ENCODE measurements around the gene ERMARD. TPM values are rescaled to one million over a fixed set of nuclear protein-coding genes. Genes with fewer than 3 reads are reported as not detected.

Gene ERMARD
- total RNA-seq, 2 experiments from 2014 or later, result 28.7 to 33.0 TPM

GRCh38 chr6:169816054-169816453, 64.6 kb downstream of the ERMARD start:
- no peaks in the 10 kb centered on the region for H3K4me1 Mint-ChIP-seq (ENCODE audit: low read depth)
- CTCF ChIA-PET, result interaction anchor here (1.0 kb wide), 2 partner anchors 16 to 94 kb away, joined by 3 read pairs; no protein-coding TSS in a partner anchor

GRCh38 chr6:169816975-169817374, 65.6 kb downstream of the ERMARD start:
- peaks cover 3% of the 10 kb centered on the region for H3K9me3 Mint-ChIP-seq (ENCODE audit: insufficient read depth)
- ChIA-PET POLR2A (no interaction called here), CTCF (interaction anchor here (1.0 kb wide), 1 partner anchor 95 kb away, joined by 3 read pairs; no protein-coding TSS in a partner anchor)
- H3K27ac Mint-ChIP-seq, result no peak overlapping the region
- H3K4me1 Mint-ChIP-seq (ENCODE audit: low read depth), result no peaks in the 10 kb centered on the region
- no peak overlapping the region for H3K4me3 Mint-ChIP-seq
- ATAC-seq (no peak), DNase-seq (no peak)
- H3K36me3 Mint-ChIP-seq (ENCODE audit: low read depth), result no peaks in the 10 kb centered on the region
- H3K27me3 Mint-ChIP-seq (ENCODE audit: low read depth), result peaks cover 68% of the 10 kb centered on the region

More at GRCh38 chr6:169816054-169816453, 64.6 kb downstream of the ERMARD start:
- H3K27ac Mint-ChIP-seq, result no peak overlapping the region
- peaks cover 65% of the 10 kb centered on the region for H3K27me3 Mint-ChIP-seq (ENCODE audit: low read depth)
- ATAC-seq (no peak), DNase-seq (no peak)
- POLR2A ChIA-PET, result no interaction called here
- peaks cover 3% of the 10 kb centered on the region for H3K9me3 Mint-ChIP-seq (ENCODE audit: insufficient read depth)
- H3K36me3 Mint-ChIP-seq (ENCODE audit: low read depth), result no peaks in the 10 kb centered on the region
- H3K4me3 Mint-ChIP-seq, result no peak overlapping the region

- ATAC-seq, result no peak
- Mint-ChIP-seq H3K4me1 (ENCODE audit: low read depth) (no peaks in the 10 kb centered on the region), H3K9me3 (ENCODE audit: insufficient read depth) (peaks cover 3% of the 10 kb centered on the region), H3K36me3 (ENCODE audit: low read depth) (no peaks in the 10 kb centered on the region), H3K27me3 (ENCODE audit: low read depth) (peaks cover 77% of the 10 kb centered on the region), H3K27ac (no peak overlapping the region), H3K4me3 (no peak overlapping the region)
- ChIA-PET CTCF (no interaction called here), POLR2A (no interaction called here)
- DNase-seq, result no peak
Measured at GRCh38 chr6:169820358-169820757, 68.9 kb downstream of the ERMARD start.

GRCh38 chr6:169824021-169824420, 72.6 kb downstream of the ERMARD start:
- DNase-seq (peak; percentile 13), ATAC-seq (no peak)
- no peaks in the 10 kb centered on the region for H3K4me1 Mint-ChIP-seq (ENCODE audit: low read depth)
- no peak overlapping the region for H3K27ac Mint-ChIP-seq
- POLR2A ChIA-PET, result no interaction called here
- H3K9me3 Mint-ChIP-seq (ENCODE audit: insufficient read depth), result no peaks in the 10 kb centered on the region
- peaks cover 55% of the 10 kb centered on the region for H3K27me3 Mint-ChIP-seq (ENCODE audit: low read depth)
- H3K4me3 Mint-ChIP-seq, result no peak overlapping the region
- H3K36me3 Mint-ChIP-seq (ENCODE audit: low read depth), result no peaks in the 10 kb centered on the region
- CTCF ChIA-PET, result interaction anchor here (2.4 kb wide), 1 partner anchor 34 kb away, joined by 6 read pairs; no protein-coding TSS in a partner anchor

GRCh38 chr6:169824848-169825557, 73.6 kb downstream of the ERMARD start:
- CTCF ChIA-PET, result no interaction called here
- no peaks in the 10 kb centered on the region for H3K4me1 Mint-ChIP-seq (ENCODE audit: low read depth)
- H3K27ac Mint-ChIP-seq, result no peak overlapping the region
- ATAC-seq (no peak), DNase-seq (peak; percentile 8)
- POLR2A ChIA-PET, result no interaction called here
- no peak overlapping the region for H3K4me3 Mint-ChIP-seq
- peaks cover 55% of the 10 kb centered on the region for H3K27me3 Mint-ChIP-seq (ENCODE audit: low read depth)
- H3K9me3 Mint-ChIP-seq (ENCODE audit: insufficient read depth), result no peaks in the 10 kb centered on the region
- H3K36me3 Mint-ChIP-seq (ENCODE audit: low read depth), result no peaks in the 10 kb centered on the region

- H3K4me3 Mint-ChIP-seq, result no peak overlapping the region
- H3K9me3 Mint-ChIP-seq (ENCODE audit: insufficient read depth), result no peaks in the 10 kb centered on the region
- peak; percentile 13 for DNase-seq
- H3K27ac Mint-ChIP-seq, result no peak overlapping the region
- ATAC-seq, result no peak
- ChIA-PET CTCF (no interaction called here), POLR2A (no interaction called here)
- no peaks in the 10 kb centered on the region for H3K4me1 Mint-ChIP-seq (ENCODE audit: low read depth)
- peaks cover 53% of the 10 kb centered on the region for H3K27me3 Mint-ChIP-seq (ENCODE audit: low read depth)
- H3K36me3 Mint-ChIP-seq (ENCODE audit: low read depth), result no peaks in the 10 kb centered on the region
Measured at GRCh38 chr6:169825558-169826225, 74.3 kb downstream of the ERMARD start.

GRCh38 chr6:169826697-169827096, 75.3 kb downstream of the ERMARD start:
- Mint-ChIP-seq H3K27ac (no peak overlapping the region), H3K4me3 (no peak overlapping the region), H3K27me3 (ENCODE audit: low read depth) (peaks cover 47% of the 10 kb centered on the region), H3K36me3 (ENCODE audit: low read depth) (no peaks in the 10 kb centered on the region), H3K4me1 (ENCODE audit: low read depth) (no peaks in the 10 kb centered on the region), H3K9me3 (ENCODE audit: insufficient read depth) (no peaks in the 10 kb centered on the region)
- ATAC-seq (no peak), DNase-seq (no peak)
- ChIA-PET CTCF (interaction anchor here (1.7 kb wide), 1 partner anchor 37 kb away, joined by 5 read pairs; no protein-coding TSS in a partner anchor), POLR2A (no interaction called here)

- DNase-seq, result peak; percentile 8
- no peak overlapping the region for H3K27ac Mint-ChIP-seq
- peaks cover 43% of the 10 kb centered on the region for H3K27me3 Mint-ChIP-seq (ENCODE audit: low read depth)
- H3K4me1 Mint-ChIP-seq (ENCODE audit: low read depth), result peaks cover under 1% of the 10 kb centered on the region
- no peak overlapping the region for H3K4me3 Mint-ChIP-seq
- POLR2A ChIA-PET, result no interaction called here
- CTCF ChIA-PET, result interaction anchor here (1.7 kb wide), 1 partner anchor 37 kb away, joined by 5 read pairs; no protein-coding TSS in a partner anchor
- no peaks in the 10 kb centered on the region for H3K36me3 Mint-ChIP-seq (ENCODE audit: low read depth)
- no peaks in the 10 kb centered on the region for H3K9me3 Mint-ChIP-seq (ENCODE audit: insufficient read depth)
- no peak for ATAC-seq
Measured at GRCh38 chr6:169827290-169827717, 75.9 kb downstream of the ERMARD start.

- Mint-ChIP-seq H3K4me1 (ENCODE audit: low read depth) (peaks cover 4% of the 10 kb centered on the region), H3K36me3 (ENCODE audit: low read depth) (no peaks in the 10 kb centered on the region), H3K4me3 (no peak overlapping the region), H3K9me3 (ENCODE audit: insufficient read depth) (no peaks in the 10 kb centered on the region), H3K27me3 (ENCODE audit: low read depth) (peaks cover 41% of the 10 kb centered on the region), H3K27ac (no peak overlapping the region)
- DNase-seq (peak; percentile 14), ATAC-seq (no peak)
- CTCF ChIA-PET, result interaction anchor here (1.7 kb wide), 1 partner anchor 38 kb away, joined by 5 read pairs; no protein-coding TSS in a partner anchor
- POLR2A ChIA-PET, result no interaction called here
Measured at GRCh38 chr6:169828176-169828575, 76.8 kb downstream of the ERMARD start.

GRCh38 chr6:169829786-169830185, 78.4 kb downstream of the ERMARD start:
- CTCF ChIA-PET, result interaction anchor here (3.0 kb wide), 1 partner anchor 701 kb away, joined by 32 read pairs; no protein-coding TSS in a partner anchor

GRCh38 chr6:169830876-169831275, 79.5 kb downstream of the ERMARD start:
- H3K4me3 Mint-ChIP-seq, result no peak overlapping the region
- ChIA-PET POLR2A (no interaction called here), CTCF (interaction anchor here (0.8 to 3.0 kb wide), 23 partner anchors 9 to 734 kb away, joined by 3 to 37 read pairs (median 9); no protein-coding TSS in a partner anchor)
- H3K9me3 Mint-ChIP-seq (ENCODE audit: insufficient read depth), result no peaks in the 10 kb centered on the region
- peaks cover 50% of the 10 kb centered on the region for H3K27me3 Mint-ChIP-seq (ENCODE audit: low read depth)
- H3K27ac Mint-ChIP-seq, result no peak overlapping the region
- H3K4me1 Mint-ChIP-seq (ENCODE audit: low read depth), result peaks cover 4% of the 10 kb centered on the region
- no peak for ATAC-seq
- DNase-seq, result peak; percentile 14
- no peaks in the 10 kb centered on the region for H3K36me3 Mint-ChIP-seq (ENCODE audit: low read depth)

More at GRCh38 chr6:169829786-169830185, 78.4 kb downstream of the ERMARD start:
- Mint-ChIP-seq H3K36me3 (ENCODE audit: low read depth) (no peaks in the 10 kb centered on the region), H3K4me3 (no peak overlapping the region), H3K27me3 (ENCODE audit: low read depth) (peaks cover 42% of the 10 kb centered on the region), H3K27ac (no peak overlapping the region), H3K9me3 (ENCODE audit: insufficient read depth) (no peaks in the 10 kb centered on the region), H3K4me1 (ENCODE audit: low read depth) (peaks cover 4% of the 10 kb centered on the region)
- ATAC-seq (no peak), DNase-seq (no peak)
- POLR2A ChIA-PET, result no interaction called here
